Esophagus muscularis mucosa (tissue), 4 donors: Measurements from ENCODE around the gene HAO1. TPM values are rescaled to one million over a fixed set of nuclear protein-coding genes. Genes with fewer than 3 reads are reported as not detected.

Experiments
- DNase-seq: peaks from one replicate; pipeline ENCODE4 v3.0.0-alpha.2; 2017; ENCODE audit errors: extremely low spot score
- H3K27ac ChIP-seq, 4 donors: fragments of 200-600 bp; sonication (generic); replicated peaks in 1 of 4; 1 replicate in 3 of 4; 2 replicates in 1 of 4; pipeline ENCODE4 v1.5.1; 2016 to 2019; ENCODE audit warnings: mild to moderate bottlenecking in 1 of 4
- H3K27me3 ChIP-seq, 4 donors: fragments of 200-600 bp; sonication (generic); one replicate each; pipeline versions ENCODE4 v1.5.1 to v1.6.0; 2016 to 2019
- H3K36me3 ChIP-seq, 4 donors: fragments of 200-600 bp; sonication (generic); one replicate each; pipeline ENCODE4 v1.5.1; 2016 to 2019
- H3K4me1 ChIP-seq, 4 donors: fragments of 200-600 bp; sonication (generic); one replicate each; pipeline ENCODE4 v1.5.1; 2016 to 2019
- H3K4me3 ChIP-seq, 4 donors: fragments of 200-600 bp; sonication (generic); 1 replicate in 2 of 4; 2 replicates in 2 of 4; pipeline ENCODE4 v1.5.1; 2016 to 2019; ENCODE audit warnings: mild to moderate bottlenecking in 4 of 4, moderate library complexity in 1 of 4
- H3K9me3 ChIP-seq, 4 donors: fragments of 200-600 bp; sonication (generic); 1 replicate in 3 of 4; 2 replicates in 1 of 4; pipeline ENCODE4 v1.5.1; 2016 to 2019
- CTCF ChIP-seq, 3 experiments: fragments of 200-600 bp in 2 of 3; fragments of 450-650 bp in 1 of 3; sonication (generic) in 2 of 3; IDR thresholded peaks; one replicate each; pipeline ENCODE4 v1.5.1; 2017 to 2019; ENCODE audit warnings: antibody characterized with exemption in 3 of 3, mild to moderate bottlenecking in 2 of 3, moderate library complexity in 1 of 3
- EP300 ChIP-seq: sonication (generic); formaldehyde crosslinking; IDR thresholded peaks from one replicate; pipeline ENCODE4 v1.6.1; 2017; ENCODE audit warnings: antibody characterized with exemption
- POLR2A ChIP-seq: fragments of 450-650 bp; IDR thresholded peaks from one replicate; pipeline ENCODE4 v1.6.1; 2017; ENCODE audit warnings: antibody characterized with exemption, moderate library complexity, mild to moderate bottlenecking, low read depth
- POLR2AphosphoS5 ChIP-seq, 2 donors: sonication (generic); formaldehyde crosslinking; IDR thresholded peaks; one replicate each; pipeline ENCODE4 v1.6.1; 2017; ENCODE audit warnings: antibody characterized with exemption in 2 of 2
- WGBS: methylation state at CpG from one replicate; pipeline ENCODE4 v1.1.5; 2018; 5-methylcytosine and 5-hydroxymethylcytosine counted together
- intact Hi-C: fragments of 100-400 bp; cut with DNase I; formaldehyde crosslinking; loops from one replicate; pipeline ENCODE4 v1.15.1; 2023
- total RNA-seq, 4 donors: library from RNA; depleted of rRNA; stranded (reverse); fragments of >200 nt; gene quantifications; one replicate each; pipeline versions ENCODE4 v1.1.0 to v1.2.1, GENCODE V29; 2016

The HAO1 gene
- total RNA-seq, 4 donors from 2014 or later: not detected

- Histone ChIP-seq H3K36me3 (no peaks in the 10 kb centered on the region), H3K9me3 (no peaks in the 10 kb centered on the region), H3K4me3 (no peak overlapping the region), H3K27me3 (no peaks in the 10 kb centered on the region), H3K27ac (no peak overlapping the region), H3K4me1 (peaks cover 0 to 7% (median 3%) of the 10 kb centered on the region in 4 donors)
- WGBS: 23% methylated on average over 3 of the region's 3 CpGs
- DNase-seq: no peak
- intact Hi-C loops: loop anchor here (5.0 kb wide), 2 partner anchors 1032 to 1092 kb away; partner anchors contain the start of gene BMP2
- TF ChIP-seq CTCF (IDR thresholded peaks at IDR 0.05) (peak; percentile 50 to 67 (median 53)), POLR2A (no peak)
Measured at GRCh38 chr20:7859356-7859802, 80.9 kb downstream of the HAO1 start.

GRCh38 chr20:7858734-7859250 is 81.5 kb downstream of the HAO1 start:
- intact Hi-C loops: loop anchor here (5.0 kb wide), 2 partner anchors 1031 to 1091 kb away; partner anchors contain the start of gene BMP2
- no peaks in the 10 kb centered on the region for H3K9me3 ChIP-seq
- 70% methylated on average over 4 of the region's 4 CpGs for WGBS
- peaks cover 0 to 7% (median 3%) of the 10 kb centered on the region in 4 donors for H3K4me1 ChIP-seq
- TF ChIP-seq POLR2A (no peak), POLR2AphosphoS5 (IDR thresholded peaks at IDR 0.05) (no peak), CTCF (IDR thresholded peaks at IDR 0.05) (no peak), EP300 (no peak)
- no peak overlapping the region for H3K4me3 ChIP-seq
- H3K36me3 ChIP-seq: no peaks in the 10 kb centered on the region
- H3K27ac ChIP-seq: no peak overlapping the region
- H3K27me3 ChIP-seq: no peaks in the 10 kb centered on the region
- DNase-seq: no peak

- Histone ChIP-seq H3K36me3 (no peaks in the 10 kb centered on the region), H3K27me3 (no peaks in the 10 kb centered on the region), H3K27ac (no peak overlapping the region), H3K4me3 (no peak overlapping the region), H3K9me3 (no peaks in the 10 kb centered on the region), H3K4me1 (peaks cover 0 to 7% (median 3%) of the 10 kb centered on the region in 4 donors)
- TF ChIP-seq POLR2A: no peak
- TF ChIP-seq CTCF (IDR thresholded peaks at IDR 0.05): no peak
- TF ChIP-seq EP300: no peak
- no peak for TF ChIP-seq POLR2AphosphoS5 (IDR thresholded peaks at IDR 0.05)
- WGBS: 41% methylated on average over 2 of the region's 2 CpGs
- intact Hi-C loops: loop anchor here (5.0 kb wide), 2 partner anchors 1029 to 1089 kb away; partner anchors contain the start of gene BMP2
- DNase-seq: no peak
Measured at GRCh38 chr20:7856756-7857155, 83.5 kb downstream of the HAO1 start.

GRCh38 chr20:7855545-7855944 is 84.7 kb downstream of the HAO1 start:
- no peaks in the 10 kb centered on the region for H3K36me3 ChIP-seq
- no peak overlapping the region for H3K4me3 ChIP-seq
- no peak for TF ChIP-seq EP300
- no peak for TF ChIP-seq CTCF (IDR thresholded peaks at IDR 0.05)
- TF ChIP-seq POLR2A: no peak
- no peak for TF ChIP-seq POLR2AphosphoS5 (IDR thresholded peaks at IDR 0.05)
- H3K27ac ChIP-seq: no peak overlapping the region
- DNase-seq: no peak
- intact Hi-C loops: loop anchor here (5.0 kb wide), 2 partner anchors 1028 to 1088 kb away; partner anchors contain the start of gene BMP2
- H3K4me1 ChIP-seq: peaks cover 0 to 7% (median 3%) of the 10 kb centered on the region in 4 donors
- WGBS: 94% methylated on average over 1 of the region's 1 CpG
- H3K9me3 ChIP-seq: no peaks in the 10 kb centered on the region
- H3K27me3 ChIP-seq: no peaks in the 10 kb centered on the region

- H3K27ac ChIP-seq: no peak overlapping the region
- no peak for DNase-seq
- no peaks in the 10 kb centered on the region for H3K36me3 ChIP-seq
- no peaks in the 10 kb centered on the region for H3K27me3 ChIP-seq
- no peaks in the 10 kb centered on the region for H3K9me3 ChIP-seq
- no peak for TF ChIP-seq EP300
- no peak for TF ChIP-seq CTCF (IDR thresholded peaks at IDR 0.05)
- no peak for TF ChIP-seq POLR2AphosphoS5 (IDR thresholded peaks at IDR 0.05)
- no peak for TF ChIP-seq POLR2A
- no peak overlapping the region for H3K4me3 ChIP-seq
- no peaks in the 10 kb centered on the region for H3K4me1 ChIP-seq
- intact Hi-C loops: no loop called here
Measured at GRCh38 chr20:7853493-7853892, 86.8 kb downstream of the HAO1 start.
